Mesenchymal stem cell (in vitro differentiated cells and primary cell): ENCODE measurements around the gene NAT9.

Source experiments
- DNase-seq: peaks from one replicate; pipeline ENCODE4 v3.0.0-alpha.2; 2013
- H2AFZ ChIP-seq: one replicate; pipeline ENCODE4 v1.6.1; 2013; ENCODE audit warnings: low read depth, mild to moderate bottlenecking, control low read depth, inconsistent platforms, low read length, moderate library complexity
- H2AK5ac ChIP-seq: 2 replicates; pipeline ENCODE4 v1.6.1; 2013; ENCODE audit warnings: low read length, moderate library complexity, mild to moderate bottlenecking, inconsistent platforms; ENCODE audit not compliant: severe bottlenecking
- H2BK120ac ChIP-seq: one replicate; pipeline ENCODE4 v1.6.1; 2013; ENCODE audit warnings: low read depth, mild to moderate bottlenecking, inconsistent platforms, low read length, moderate library complexity
- H2BK12ac ChIP-seq, 2 experiments: one replicate each; pipeline ENCODE4 v1.6.1; 2013; ENCODE audit warnings: inconsistent platforms in 2 of 2, low read length in 2 of 2, mild to moderate bottlenecking in 2 of 2, moderate library complexity in 2 of 2, control low read depth in 1 of 2
- H2BK15ac ChIP-seq: one replicate; pipeline ENCODE4 v1.6.1; 2013; ENCODE audit warnings: mild to moderate bottlenecking, low read depth, inconsistent platforms; ENCODE audit not compliant: poor library complexity, severe bottlenecking
- H2BK5ac ChIP-seq: 2 replicates; pipeline ENCODE4 v1.6.1; 2013; ENCODE audit warnings: low read depth, mild to moderate bottlenecking, low read length, control low read depth, inconsistent platforms; ENCODE audit not compliant: poor library complexity, severe bottlenecking
- H3K14ac ChIP-seq, 2 experiments: one replicate each; pipeline ENCODE4 v1.6.1; 2013; ENCODE audit warnings: inconsistent platforms in 2 of 2, low read length in 2 of 2, control low read depth in 1 of 2, mild to moderate bottlenecking in 1 of 2, moderate library complexity in 1 of 2
- H3K18ac ChIP-seq, 2 experiments: one replicate each; pipeline ENCODE4 v1.6.1; 2013; ENCODE audit warnings: inconsistent platforms in 2 of 2, low read length in 2 of 2, control low read depth in 1 of 2, low read depth in 1 of 2, mild to moderate bottlenecking in 1 of 2
- H3K23ac ChIP-seq, 2 experiments: one replicate each; pipeline ENCODE4 v1.6.1; 2013; ENCODE audit warnings: inconsistent platforms in 2 of 2, low read length in 2 of 2, mild to moderate bottlenecking in 2 of 2, moderate library complexity in 2 of 2, control low read depth in 1 of 2
- H3K27ac ChIP-seq: 2 replicates; pipeline ENCODE4 v1.5.1; 2013; ENCODE audit warnings: mild to moderate bottlenecking, moderate library complexity, low read length, control low read depth, inconsistent platforms; ENCODE audit not compliant: poor library complexity, severe bottlenecking
- H3K27me3 ChIP-seq, 2 experiments: 2 replicates each; pipeline versions ENCODE4 v1.6.1 to v1.7.0; 2013; ENCODE audit warnings: low read length in 2 of 2, mild to moderate bottlenecking in 2 of 2, moderate library complexity in 2 of 2, control low read depth in 1 of 2, inconsistent platforms in 1 of 2; ENCODE audit not compliant: control insufficient read depth in 1 of 2, insufficient read depth in 1 of 2
- H3K36me3 ChIP-seq, 2 experiments: 2 replicates each; pipeline versions ENCODE4 v1.6.1 to v1.7.0; 2013; ENCODE audit warnings: low read length in 2 of 2, control low read depth in 1 of 2, inconsistent platforms in 1 of 2, low read depth in 1 of 2, mild to moderate bottlenecking in 1 of 2; ENCODE audit not compliant: insufficient read depth in 2 of 2, control insufficient read depth in 1 of 2
- H3K4ac ChIP-seq, 2 experiments: one replicate each; pipeline ENCODE4 v1.6.1; 2013; ENCODE audit warnings: inconsistent platforms in 2 of 2, low read length in 2 of 2, mild to moderate bottlenecking in 2 of 2, moderate library complexity in 2 of 2, control low read depth in 1 of 2, low read depth in 1 of 2
- H3K4me1 ChIP-seq: 2 replicates; pipeline ENCODE4 v1.6.1; 2013; ENCODE audit warnings: low read depth, low read length, control low read depth; ENCODE audit not compliant: control insufficient read depth, insufficient read depth
- H3K4me2 ChIP-seq: 2 replicates; pipeline ENCODE4 v1.6.1; 2013; ENCODE audit warnings: low read length, mild to moderate bottlenecking, inconsistent platforms; ENCODE audit not compliant: poor library complexity, severe bottlenecking
- H3K4me3 ChIP-seq, 2 experiments: 2 replicates each; pipeline versions ENCODE4 v1.5.1 to v1.7.0; 2013; ENCODE audit warnings: low read length in 2 of 2, mild to moderate bottlenecking in 2 of 2, control low read depth in 1 of 2, low read depth in 1 of 2; ENCODE audit not compliant: insufficient read depth in 1 of 2
- H3K79me1 ChIP-seq: replicated peaks from 2 replicates; pipeline ENCODE4 v1.6.1; 2013; ENCODE audit warnings: mild to moderate bottlenecking, control low read depth, low read length, inconsistent platforms; ENCODE audit not compliant: poor library complexity, severe bottlenecking
- H3K9ac ChIP-seq: 2 replicates; pipeline ENCODE4 v1.7.0; 2013; ENCODE audit warnings: mild to moderate bottlenecking, low read length, moderate library complexity
- H3K9me3 ChIP-seq: 2 replicates; pipeline ENCODE4 v1.7.0; 2013; ENCODE audit warnings: mild to moderate bottlenecking, low read length; ENCODE audit not compliant: control insufficient read depth
- H4K8ac ChIP-seq: one replicate; pipeline ENCODE4 v1.6.1; 2013; ENCODE audit warnings: inconsistent platforms, mild to moderate bottlenecking, low read length, moderate library complexity
- H4K91ac ChIP-seq: one replicate; pipeline ENCODE4 v1.6.1; 2013; ENCODE audit warnings: mild to moderate bottlenecking, low read length, inconsistent platforms
- WGBS: methylation state at CpG from one replicate; pipeline ENCODE4 v1.1.7; 2013; ENCODE audit warnings: mixed read lengths; 5-methylcytosine and 5-hydroxymethylcytosine counted together

The NAT9 gene

DNA sequence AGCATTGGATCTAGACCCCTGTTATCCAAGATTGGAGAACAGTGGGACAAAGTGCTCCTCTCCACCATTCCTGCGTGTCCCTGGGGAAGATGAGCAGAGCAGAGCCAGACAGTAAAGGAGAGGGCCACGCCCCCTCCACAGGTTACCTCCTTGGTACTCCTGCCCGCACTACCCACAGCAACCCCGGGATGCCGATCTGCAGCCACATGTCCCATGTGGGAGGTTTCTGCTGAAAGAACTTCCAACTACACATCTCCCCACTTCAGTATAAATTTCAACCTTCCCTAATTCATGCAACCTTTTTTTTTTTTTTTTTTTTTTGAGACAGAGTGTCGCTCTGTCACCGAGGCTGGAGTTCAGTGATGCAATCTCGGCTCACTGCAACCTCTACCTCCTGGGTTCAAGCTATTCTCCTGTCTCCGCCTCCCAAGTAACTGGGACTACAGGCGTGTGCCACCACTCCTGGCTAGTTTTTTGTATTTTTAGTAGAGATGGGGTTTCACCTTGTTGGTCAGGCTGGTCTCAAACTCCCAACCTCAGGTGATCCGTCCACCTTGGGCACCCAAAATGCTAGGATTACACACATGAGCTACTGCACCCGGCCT is 36.8 kb downstream of the NAT9 start:
- Histone ChIP-seq H3K27ac (no peak overlapping the region), H3K18ac (no peak overlapping the region), H2AFZ (no peak overlapping the region), H3K4me3 (no peak overlapping the region), H3K79me1 (no peaks in the 10 kb centered on the region), H2AK5ac (no peak overlapping the region), H3K23ac (no peak overlapping the region), H3K9ac (no peak overlapping the region), H3K4me1 (peaks cover 35% of the 10 kb centered on the region), H3K4me2 (no peak overlapping the region), H3K4ac (no peak overlapping the region), H2BK5ac (no peak overlapping the region), H3K14ac (no peak overlapping the region), H3K27me3 (peaks cover 44 to 90% of the 10 kb centered on the region in 2 experiments), H2BK120ac (no peak overlapping the region), H2BK12ac (no peak overlapping the region), H2BK15ac (no peak overlapping the region), H3K36me3 (no peaks in the 10 kb centered on the region), H3K9me3 (no peaks in the 10 kb centered on the region), H4K8ac (no peak overlapping the region), H4K91ac (no peak overlapping the region)
- WGBS = 91% methylated on average over 7 of the region's 12 CpGs
- no peak for DNase-seq

DNA sequence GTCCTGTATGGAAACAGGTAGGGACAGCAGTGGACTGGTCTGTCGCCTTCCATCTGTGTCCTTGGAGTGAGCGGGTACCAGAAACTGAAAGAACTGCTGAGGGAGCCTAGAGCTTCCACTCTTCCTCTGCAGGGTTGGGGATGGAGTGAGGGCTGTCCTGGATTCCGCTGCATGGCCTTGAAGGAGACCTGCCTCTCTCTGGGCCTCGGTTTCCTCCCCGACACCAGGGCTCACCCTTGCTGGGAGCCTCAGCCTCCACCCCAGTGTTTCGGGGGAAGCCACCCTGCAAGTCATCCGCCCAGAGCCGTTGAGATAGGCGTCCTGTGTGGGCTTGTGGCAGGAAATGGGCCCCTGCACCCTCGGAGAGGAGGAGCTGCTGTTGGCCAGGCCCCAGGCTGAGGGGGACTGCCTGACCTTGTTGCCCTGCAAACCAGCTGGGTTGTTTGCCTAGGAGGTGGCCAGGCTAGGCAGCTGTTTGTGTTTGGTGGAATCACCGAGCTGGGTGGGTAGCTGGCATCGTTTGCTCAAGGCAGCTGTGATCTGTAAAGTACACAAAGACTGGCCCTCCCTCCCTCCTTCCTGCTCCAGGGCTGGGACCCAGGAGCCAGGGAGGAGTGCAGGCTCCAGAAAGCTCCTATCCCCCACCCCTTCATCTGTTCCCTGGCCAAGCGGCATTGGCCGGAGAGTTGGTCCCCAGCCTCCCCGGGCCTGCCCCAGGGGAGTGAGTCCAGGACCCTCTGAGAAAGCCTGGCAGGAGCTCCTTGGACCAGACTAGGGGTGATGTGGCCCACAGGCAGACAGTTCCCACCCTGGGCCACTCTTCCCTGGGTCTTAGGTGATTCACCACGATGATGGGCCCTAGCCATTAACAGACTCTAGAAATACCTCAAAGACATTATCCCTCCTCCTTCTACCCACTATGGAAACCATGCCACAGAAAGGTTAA is 37.8 kb downstream of the NAT9 start:
- 54% methylated on average over 15 of the region's 16 CpGs for WGBS
- peak overlapping the region; percentile 73 for H4K91ac ChIP-seq
- no peak overlapping the region for H2AFZ ChIP-seq

DNA sequence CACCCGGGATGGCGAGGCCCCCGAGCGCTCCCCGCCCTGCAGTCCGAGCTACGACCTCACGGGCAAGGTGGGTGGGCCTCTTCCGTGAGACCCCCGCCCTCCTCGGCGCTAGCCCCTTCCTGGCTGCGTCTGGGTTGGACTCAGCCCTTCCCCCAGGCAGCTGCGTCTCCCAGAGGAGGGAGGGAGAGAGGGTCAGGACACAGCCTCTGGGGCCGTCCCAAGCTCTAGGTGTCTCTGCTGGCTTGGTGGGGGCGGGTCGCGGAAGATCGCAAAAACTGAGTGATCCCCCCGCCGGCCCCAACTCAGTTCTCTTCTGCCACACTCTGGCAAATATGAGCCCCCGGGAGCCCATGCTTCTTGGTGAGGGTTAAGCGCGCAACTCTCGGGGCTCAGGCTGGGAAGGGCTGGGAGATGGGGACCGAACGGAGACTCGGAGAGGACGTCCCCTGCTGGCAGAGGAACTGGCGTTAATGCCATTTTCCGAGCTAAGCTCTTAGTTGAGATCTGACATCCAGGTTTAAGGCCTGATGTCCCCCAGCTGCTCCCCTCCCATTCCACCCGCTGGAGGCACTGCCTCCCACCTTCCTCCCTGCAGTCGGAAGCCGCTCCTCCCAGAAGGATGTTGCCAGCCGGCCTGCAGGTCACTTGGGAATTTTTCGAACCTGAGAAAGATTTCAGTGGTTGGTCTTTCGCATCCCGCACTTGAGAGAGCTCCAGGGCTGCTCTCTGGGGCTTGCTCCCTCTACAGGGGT is 38.7 kb downstream of the NAT9 start:
- no peak overlapping the region for H3K14ac ChIP-seq

More for the DNA sequence above, 37.8 kb downstream of the NAT9 start:
- Histone ChIP-seq H3K79me1 (no peaks in the 10 kb centered on the region), H2BK5ac (no peak overlapping the region), H3K27me3 (peaks cover 54 to 90% of the 10 kb centered on the region in 2 experiments), H3K18ac (peak overlapping the region; percentile 25 to 52), H3K27ac (no peak overlapping the region), H3K4me3 (no peak overlapping the region), H3K4ac (peak overlapping the region in 1 of 2 experiments; percentile 41), H2BK12ac (peak overlapping the region in 1 of 2 experiments; percentile 17), H4K8ac (peak overlapping the region; percentile 82), H2BK120ac (peak overlapping the region; percentile 38), H3K23ac (no peak overlapping the region), H2BK15ac (peak overlapping the region; percentile 26), H2AK5ac (no peak overlapping the region), H3K4me1 (peaks cover 35% of the 10 kb centered on the region), H3K9me3 (no peaks in the 10 kb centered on the region), H3K9ac (no peak overlapping the region), H3K14ac (no peak overlapping the region), H3K36me3 (no peaks in the 10 kb centered on the region), H3K4me2 (no peak overlapping the region)
- no peak for DNase-seq

More for the DNA sequence above, 38.7 kb downstream of the NAT9 start:
- peak overlapping the region in 1 of 2 experiments; percentile 18 for H3K18ac ChIP-seq
- no peak overlapping the region for H2AK5ac ChIP-seq
- H3K23ac ChIP-seq = peak overlapping the region in 1 of 2 experiments; percentile 47
- peaks cover 35% of the 10 kb centered on the region for H3K4me1 ChIP-seq
- H2BK120ac ChIP-seq = peak overlapping the region; percentile 38
- H3K27ac ChIP-seq = no peak overlapping the region
- H3K79me1 ChIP-seq = no peaks in the 10 kb centered on the region
- peak; percentile 57 for DNase-seq
- WGBS = 3% methylated on average over 31 of the region's 38 CpGs
- H4K91ac ChIP-seq = no peak overlapping the region
- H3K4me2 ChIP-seq = peak overlapping the region; percentile 8
- H3K4ac ChIP-seq = no peak overlapping the region
- H3K9ac ChIP-seq = no peak overlapping the region
- H2BK5ac ChIP-seq = no peak overlapping the region
- H2BK12ac ChIP-seq = peak overlapping the region in 1 of 2 experiments; percentile 10
- no peaks in the 10 kb centered on the region for H3K36me3 ChIP-seq
- no peaks in the 10 kb centered on the region for H3K9me3 ChIP-seq
- no peak overlapping the region for H3K4me3 ChIP-seq
- H4K8ac ChIP-seq = peak overlapping the region; percentile 82
- peaks cover 54 to 92% of the 10 kb centered on the region in 2 experiments for H3K27me3 ChIP-seq
- H2AFZ ChIP-seq = no peak overlapping the region
- peak overlapping the region; percentile 26 for H2BK15ac ChIP-seq
